ENCODE results near the gene USP22.
"Not testable (repeated sequence)": the region's sequence is repeated elsewhere in the genome, so short reads cannot be mapped to it uniquely, and the experiment has no call there.

USP22 gene

DNA sequence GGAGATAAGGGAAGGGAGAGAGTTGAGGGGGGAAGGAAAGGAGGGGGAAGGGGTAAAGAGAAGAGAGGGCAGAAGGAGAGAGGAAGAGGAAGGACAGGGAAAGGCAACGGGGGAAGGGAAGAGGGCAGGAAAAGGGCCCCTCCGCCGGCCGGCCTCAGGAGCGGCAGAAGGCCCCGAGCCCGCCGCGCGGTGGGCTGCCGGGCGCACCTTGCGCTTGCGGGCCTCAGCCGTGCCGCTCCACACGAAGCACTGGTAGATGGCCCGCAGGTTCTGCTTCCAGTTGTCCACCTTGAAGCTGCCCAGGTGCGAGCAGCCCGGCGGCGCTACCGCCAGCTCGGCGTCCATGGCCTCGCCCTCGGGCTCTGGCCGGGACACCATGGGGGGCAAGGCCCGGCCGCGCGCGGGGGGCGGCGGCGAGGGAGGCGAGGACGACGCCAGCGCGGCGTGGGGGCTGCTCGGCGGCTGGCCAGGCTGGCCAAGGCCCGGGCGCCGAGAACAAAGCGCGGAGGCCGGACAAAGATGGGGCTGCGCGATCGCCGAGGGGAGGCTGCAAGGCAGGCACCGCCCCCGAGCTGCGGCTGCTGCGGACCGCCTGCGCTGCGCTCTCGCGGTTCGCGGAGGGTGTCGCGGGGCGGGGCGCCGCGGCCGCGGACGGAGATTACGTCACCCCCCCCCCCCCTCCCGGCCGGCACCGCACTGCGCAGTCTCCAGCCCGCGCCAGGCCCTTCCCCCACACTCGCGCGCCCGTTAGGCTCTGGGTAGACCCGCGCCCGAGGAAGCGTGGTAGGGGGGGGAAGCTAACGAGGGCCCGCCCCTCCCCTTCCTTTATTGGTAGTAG, at the start of gene USP22:
TSS of gene USP22 (minus strand) at position 554 of the 838 bp plus-strand sequence. CDS start at position 378, 176 bp downstream.
- no peak for DNase-seq

DNA sequence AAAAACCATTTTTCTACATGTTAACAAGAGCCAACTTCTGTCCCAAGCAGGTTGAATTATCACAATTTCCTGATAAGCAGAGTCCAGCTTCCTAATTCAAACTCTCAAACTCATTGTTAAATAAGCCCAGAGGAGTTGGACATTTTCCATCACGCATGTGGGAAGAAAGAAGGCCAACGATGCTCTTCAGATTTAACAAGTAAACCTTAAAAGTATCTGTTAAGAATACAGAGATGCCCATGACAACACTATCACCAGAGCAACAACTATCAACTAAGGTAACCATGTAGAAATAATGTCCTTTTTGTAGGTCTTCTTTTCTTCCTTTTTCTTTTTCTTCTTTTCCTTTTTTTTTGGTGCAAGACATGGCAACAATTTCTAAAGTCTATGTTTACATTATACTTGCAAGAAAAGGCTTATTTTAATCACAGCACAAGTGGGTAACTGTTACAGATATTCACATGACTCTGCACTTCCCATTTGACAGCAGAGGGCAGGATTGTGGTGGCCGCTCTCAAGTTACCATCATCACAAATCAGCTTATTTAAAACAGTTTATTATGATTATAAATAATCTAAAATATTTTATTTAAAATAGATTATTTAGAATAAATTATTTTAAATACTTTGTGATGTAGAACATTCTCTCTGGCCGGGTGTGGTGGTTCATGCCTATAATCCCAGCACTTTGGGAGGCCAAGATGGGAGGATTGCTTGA, 48.2 kb upstream of the USP22 start:
- DNase-seq: no peak

DNA sequence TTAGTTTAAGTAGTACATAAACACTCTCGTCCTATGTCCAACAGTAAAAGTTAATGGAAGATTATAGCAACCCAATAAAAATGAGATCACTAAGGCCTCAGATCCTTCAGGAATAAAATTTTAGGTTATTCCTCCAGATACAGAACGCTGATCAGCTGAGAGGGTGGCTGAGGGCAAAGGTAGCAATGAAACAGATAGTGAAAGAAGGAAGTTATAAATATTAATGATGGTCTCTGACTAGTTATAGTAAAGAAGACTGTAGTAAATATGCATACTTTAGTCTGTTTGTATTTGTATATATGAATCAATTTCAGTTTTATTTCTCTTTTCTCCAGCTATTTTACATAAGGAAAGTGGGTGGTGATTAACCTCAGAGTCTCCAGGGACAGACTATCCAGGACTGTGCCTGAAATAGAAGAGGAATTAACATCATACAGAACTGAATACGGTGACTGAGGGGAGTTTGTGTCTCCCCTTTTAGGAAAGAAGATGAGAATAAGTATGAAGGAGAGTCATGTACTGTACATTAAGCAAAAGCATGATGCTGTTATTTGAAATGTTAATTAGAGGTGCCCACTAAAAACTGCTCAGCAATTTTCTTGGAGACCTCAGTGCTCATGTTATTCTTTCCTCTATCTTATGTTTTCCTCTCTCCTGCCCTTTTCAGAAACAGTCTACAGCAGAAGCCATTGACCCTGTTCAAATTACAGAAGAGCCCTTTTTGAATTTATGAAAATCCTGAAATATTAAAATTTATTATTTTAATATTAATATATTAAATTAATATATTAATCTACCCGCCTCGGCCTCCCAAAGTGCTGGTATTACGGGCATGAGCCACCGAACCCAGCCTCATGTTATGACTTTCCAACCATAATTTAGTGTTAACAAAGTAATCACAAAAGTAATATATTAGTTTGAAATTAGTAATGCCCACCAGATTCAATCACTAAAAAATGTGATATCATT, 47.4 kb upstream of the USP22 start:
- DNase-seq: no peak

DNA sequence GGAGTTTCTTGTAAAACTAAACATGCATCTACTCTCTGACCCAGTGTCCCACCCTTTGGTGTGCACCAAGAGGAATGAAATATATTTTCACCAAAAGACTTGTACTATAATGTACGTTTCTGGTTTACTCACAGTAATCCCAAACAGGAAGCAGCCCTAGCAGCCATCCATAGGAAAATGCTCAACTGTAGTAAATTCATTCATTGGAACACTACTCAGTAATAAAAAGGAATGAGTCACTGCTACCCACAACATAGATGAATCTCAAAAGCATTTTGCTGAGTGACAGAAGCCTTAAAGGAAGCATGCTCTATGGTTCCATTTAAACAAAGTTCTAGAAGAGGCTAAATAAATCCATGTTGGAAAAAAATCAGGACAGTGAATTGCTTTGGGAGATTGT, 46.3 kb upstream of the USP22 start:
- no peak for DNase-seq

DNA sequence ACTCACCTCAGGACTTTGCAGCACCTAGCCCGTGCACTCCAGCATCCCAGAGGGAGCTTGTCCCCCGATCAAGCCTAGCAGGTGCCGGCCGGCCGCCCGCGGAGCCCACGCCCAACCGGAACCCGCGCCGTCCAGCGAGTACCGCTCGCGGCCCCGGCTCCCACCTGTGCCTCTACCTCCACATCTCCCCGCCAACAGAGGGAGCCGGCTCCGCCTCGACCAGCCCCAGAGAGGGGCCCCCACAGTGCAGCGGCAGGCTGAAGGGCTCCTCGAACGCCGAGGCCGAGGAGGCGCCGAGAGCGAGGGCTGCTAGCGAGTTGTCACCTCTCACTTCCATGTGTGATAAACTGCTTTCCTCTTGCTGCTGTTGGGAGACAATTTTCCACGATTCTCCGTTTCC, 42.9 kb upstream of the USP22 start:
- DNase-seq: no peak

DNA sequence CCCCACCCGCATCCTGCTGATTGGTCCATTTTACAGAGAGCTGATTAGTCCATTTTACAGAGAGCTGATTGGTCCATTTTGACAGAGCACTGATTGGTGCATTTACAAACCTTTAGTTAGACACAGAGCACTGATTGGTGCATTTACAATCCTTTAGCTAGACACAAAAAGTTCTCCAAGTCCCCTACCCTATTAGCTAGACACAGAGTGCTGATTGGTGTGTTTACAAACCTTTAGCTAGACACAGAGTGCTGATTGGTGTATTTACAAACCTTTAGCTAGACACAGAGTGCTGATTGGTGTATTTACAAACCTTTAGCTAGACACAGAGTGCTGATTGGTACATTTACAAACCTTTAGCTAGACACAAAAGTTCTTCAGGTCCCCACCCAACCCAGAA, 42.5 kb upstream of the USP22 start:
- not testable (repeated sequence) for DNase-seq

DNA sequence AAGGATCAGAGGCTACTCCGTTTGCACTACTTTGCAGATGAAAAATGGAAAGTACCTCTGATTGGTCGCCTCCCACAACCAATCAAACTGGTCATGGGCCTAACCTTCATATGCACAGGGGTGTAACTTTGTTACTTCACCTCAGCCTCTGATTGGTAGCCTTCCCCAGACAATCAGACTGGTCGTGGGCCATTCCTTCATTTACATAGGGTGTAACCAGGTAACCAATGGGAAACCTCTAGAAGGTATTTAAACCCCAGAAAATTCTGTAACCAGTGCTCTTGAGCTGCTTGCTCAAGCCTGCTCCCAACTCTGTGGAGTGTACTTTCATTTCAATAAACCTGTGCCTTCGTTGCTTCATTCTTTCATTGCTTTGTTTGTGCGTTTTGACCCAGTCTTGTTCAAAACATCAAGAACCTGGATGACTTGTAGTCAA, 39.2 kb upstream of the USP22 start:
- DNase-seq: no peak

DNA sequence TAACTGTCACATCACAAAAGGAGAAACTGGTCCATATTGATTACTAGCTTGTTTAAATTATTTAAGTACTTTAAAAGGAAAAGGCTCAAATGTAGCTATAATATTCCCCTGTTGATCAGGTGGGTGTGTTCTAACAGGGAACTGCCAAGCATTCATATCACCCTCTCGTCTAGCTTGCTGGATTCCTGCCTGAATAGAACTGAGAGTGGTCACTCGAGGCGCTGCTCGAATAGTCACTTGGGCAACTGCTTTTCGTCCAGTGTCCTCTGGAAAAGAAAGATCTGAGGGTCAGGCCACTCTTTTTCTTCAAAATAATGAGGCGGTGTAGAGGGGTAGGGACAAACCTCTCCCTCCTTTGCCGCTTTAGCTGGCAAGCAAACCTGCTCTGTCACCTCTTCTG, 36.4 kb upstream of the USP22 start:
- no peak for DNase-seq

DNA sequence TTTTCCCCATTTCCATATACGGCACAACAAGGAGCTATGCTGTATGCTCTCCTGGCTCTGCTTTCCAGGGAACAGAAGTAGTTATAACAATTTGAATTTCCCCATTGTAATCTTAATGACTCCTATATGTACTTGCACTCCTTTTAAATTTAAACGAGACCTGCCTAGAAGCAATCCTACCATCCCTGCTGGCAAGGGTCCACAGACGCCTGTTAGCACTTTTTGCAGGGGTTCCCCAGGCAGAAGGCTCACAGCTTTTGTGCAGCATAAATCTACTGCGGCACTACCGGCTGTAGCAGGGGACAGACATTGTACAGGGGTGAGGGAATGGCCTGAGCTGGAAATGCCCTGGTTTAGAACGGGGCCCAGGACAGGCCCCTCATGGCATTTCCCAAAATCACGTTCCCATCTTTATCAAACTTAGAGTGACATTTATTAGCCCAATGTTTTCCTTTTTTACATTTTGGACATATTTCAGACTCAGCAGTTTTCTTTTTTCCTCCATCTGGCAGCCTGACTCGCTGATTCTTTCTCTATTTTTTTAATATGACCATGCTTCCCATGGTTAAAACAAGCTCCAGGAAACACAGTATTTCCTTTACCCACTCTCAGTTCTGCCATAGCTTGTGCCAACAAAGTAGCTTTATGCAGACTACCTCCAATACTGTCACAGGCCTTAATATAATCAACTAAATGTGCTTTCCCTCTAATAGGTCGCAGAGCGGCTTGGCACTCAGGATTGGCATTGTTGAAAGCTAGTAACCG, 35.4 kb upstream of the USP22 start:
- no peak for DNase-seq

DNA sequence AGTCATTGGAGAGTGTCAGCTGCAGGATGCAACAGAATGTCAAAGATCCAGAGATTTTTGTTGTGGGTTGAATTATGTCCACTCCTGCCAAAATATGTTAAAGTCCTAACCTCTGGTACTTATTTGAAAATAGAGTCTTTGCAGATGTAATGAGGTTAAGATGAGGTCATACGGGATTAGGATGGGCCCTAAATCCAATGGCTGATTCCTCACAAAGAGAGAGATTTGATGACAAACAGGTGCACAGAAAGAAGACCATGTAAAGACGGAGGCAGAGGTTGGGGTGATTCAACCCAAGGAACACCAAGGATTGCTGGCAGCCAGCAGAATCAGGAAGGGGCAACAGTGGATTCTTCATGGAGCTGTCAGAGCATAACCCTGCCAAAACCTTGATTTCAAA, 34.5 kb upstream of the USP22 start:
- DNase-seq: no peak

DNA sequence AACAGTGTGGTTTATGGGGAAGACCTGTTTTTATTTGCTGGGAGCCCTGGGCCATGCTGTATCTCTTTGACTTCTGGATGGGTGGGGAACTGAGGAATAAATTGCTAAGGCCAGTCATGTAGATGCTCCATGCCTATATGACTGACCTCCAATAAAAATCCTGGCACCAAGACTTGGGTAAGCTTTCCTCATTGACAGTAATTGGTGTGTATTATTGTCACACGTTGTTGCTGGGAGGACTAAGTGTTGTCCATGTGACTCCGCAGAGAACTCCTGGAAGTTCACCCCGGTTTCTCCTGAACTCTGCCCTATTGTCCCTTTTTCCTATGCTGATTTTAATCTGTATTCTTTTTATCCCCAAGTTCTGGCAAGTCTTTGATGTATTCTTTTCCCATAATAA, 33.4 kb upstream of the USP22 start:
- DNase-seq: no peak

DNA sequence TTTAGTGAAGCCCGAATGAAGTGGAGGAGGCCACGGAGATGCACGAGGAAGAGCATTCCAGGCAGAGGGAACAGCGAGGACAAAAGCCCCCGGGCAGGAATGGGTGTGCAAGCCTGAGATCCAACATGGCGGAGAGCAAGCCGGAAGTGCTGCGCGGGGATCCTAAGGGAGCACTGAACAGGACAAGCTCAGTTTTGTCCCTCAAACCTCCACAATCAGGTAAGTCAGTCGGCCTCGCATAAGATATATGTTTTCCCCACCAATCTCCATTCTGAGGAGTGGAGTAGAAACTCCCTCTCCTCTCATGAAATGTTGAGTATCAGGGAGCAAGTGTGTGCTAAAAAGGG, 32.9 kb upstream of the USP22 start:
- no peak for DNase-seq

DNA sequence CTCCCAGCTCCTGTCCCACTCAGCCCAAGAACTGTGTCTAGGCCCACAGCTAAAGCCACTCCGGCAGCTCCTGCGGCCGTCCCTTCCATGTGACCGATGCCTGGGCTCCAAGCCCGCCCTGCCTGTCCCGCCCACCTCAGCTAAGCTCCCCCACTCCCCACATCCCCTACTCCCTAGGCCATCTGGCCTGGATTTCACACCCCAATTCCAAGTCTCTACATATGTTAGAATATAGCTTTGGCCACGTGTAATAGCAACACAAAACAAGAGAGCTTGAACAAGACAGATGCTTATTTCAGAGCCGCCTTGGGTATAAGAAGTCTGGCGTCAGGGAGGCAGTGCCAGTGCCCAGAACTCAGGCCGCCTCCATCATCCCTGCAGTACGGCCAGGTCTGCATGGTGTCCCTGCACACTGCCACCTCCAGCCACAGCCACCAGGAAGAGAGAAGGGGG, 30.0 kb upstream of the USP22 start:
- peak; percentile 91 for DNase-seq

DNA sequence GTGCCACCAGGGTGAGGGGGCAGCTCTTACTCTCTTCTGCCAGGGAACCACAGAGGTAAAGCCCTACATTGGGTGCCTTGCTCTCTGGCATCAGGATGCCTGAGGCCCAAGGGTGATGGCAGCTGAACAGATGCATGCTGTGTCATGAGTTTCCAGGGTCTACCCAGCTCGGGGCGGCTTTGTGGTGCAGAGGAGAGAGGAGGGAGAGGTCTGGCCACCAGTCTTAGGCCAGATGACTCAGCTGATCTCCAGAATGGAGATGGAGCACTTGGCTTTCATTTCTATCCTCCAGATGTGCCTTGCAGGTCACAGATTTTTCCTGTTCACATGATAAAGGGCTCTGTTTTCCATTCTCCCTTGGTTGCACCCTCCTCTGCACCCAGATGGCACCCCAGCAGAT, 23.6 kb upstream of the USP22 start:
- no peak for DNase-seq

DNA sequence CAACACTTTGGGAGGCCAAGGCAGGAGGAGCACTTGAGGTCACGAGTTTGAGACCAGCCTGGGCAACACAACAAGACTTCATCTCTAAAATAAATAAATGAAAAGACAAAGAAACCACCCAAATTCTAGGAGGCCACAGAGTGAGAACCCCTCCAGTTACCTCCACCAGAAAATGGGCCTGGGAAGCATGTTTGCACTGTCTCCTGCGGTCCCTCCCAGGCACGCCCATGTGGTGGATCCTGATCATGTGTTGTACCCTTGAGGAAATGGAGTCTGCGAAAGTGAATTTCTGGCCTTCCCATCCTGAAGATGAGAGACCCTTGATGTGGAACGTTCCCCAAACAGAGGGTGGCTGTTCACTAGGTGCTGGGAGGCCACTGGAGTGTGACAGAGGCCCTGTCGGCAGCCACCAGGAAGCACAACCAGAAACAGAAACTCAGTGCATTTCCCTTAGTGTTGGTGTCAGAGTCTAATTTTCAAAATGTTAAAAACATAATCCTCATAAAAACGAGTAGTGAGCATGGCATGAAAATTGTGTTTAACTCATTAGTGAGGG, 19.2 kb upstream of the USP22 start:
- no peak for DNase-seq

DNA sequence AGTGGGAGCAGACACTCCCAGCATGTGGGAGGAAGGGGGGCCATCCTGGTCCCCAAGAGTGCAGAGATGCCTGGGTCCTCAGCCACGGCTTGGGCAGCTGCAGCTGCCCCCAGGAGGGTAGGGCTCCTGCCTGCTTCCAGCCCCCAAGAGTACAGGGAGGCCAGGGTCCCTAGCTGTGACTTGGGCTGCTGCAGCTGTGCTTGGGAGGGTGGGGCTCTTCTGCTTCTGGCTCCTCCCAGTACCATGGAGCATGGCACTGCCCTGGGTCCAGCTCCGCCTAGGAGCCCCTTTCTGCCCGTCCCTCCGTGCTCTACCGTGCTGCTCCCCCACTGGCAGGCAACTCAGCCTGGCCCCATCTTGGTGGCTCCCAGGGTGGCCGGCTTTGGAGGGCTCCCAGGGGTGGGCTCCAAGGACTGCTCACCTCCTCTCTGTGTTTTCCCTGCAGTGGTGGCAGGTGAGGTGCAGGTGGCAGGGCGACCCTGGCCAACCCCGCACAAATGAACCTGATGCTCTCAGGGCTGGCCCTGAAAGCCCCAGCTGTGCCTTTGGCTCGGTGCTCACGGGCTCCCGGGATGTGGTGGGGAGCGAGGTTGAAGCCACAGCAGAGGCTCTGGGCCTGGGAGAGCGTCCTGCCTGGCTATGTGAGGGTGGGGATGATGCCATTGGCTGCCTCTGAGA, 18.5 kb upstream of the USP22 start:
- DNase-seq: no peak

DNA sequence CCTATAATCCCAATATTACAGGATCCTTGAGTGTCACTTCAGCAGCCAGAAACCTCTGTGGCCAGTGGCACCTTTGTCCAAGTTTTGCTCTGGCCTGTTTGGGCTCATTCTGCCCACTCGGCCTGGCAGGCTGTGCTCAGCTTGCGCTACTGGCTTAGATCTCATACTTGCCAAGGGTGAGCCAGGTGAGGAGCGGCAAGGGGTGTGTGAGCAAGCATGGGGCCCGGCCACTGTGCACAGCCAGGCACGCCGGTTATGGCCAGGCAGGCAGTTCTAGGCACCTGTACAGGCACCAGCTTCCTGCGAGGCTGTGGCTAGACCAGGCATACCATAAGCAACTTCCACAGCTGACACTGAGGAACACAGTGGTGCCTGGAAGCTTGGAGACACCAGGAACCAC, 16.9 kb upstream of the USP22 start:
- DNase-seq: no peak

DNA sequence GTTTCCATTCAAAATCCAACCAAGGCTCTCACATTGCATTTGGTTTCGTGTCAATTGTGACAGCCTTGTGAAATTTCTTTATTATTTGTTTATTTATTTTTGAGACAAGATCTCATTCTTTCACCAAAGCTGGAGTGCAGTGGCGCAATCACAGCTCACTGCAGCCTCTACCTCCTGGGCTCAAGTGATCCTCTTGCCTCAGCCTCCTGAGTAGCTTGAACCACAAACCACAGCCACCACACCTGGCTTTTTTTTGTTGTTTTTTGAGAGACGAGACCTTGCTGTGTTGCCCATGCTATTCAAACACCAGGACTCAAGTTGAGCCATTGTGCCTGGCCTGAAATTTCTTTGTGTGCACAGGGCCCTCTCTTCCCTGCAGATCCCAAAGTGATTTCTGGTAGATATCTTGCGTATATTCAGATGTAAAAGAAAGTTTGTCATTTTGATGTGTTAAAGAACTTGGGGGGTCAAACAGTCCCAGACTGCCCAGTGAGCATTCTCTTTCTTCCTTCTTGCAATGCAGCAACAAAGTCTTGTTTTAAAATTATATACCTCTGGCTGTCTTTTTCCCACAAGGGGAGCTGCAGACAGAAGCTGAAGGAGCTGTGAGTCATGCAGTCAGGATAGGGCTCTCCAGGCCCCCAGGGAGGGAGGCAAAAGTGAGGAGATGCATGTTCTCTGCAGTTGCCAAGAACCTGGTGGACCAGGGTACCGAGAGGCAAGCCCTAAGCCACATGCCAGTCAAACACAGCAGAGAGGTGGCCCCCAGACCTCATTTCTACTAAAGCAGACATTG, 15.5 kb upstream of the USP22 start:
- no peak for DNase-seq

DNA sequence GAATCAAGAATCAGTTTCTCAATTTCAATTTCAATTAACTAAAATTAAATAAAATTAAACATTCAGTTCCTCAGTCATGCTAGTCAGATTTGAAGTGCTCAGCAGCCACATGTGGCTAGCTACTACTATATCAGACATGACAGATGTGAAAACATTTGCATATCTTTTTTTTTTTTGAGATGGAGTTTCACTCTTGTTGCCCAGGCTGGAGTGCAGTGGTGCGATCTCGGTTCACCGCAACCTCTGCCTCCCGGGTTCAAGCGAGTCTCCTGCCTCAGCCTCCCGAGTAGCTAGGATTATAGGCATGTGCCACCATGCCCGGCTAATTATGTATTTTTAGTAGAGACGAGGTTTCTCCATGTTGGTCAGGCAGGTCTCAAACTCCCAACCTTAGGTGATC, 10.2 kb upstream of the USP22 start:
- not testable (repeated sequence) for DNase-seq

DNA sequence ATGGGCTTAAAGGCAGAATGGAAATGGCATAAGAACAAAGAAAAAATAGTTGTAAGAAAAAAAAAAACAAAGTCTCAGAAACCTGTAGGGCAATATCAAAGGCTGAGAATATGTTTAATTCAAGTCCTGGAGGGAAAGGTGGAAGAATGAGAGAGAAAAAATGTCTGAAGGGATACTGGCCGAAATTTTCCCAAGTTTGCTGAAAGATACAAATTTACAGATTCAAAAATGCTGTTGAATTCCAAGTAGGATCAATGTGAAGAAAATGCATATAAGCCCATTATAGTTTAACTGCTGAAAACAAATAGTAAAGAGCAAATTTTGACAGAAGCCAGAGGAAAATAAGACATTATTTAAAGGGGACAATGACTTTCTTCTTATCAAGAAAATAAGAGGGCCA, 6.6 kb upstream of the USP22 start:
- no peak for DNase-seq

DNA sequence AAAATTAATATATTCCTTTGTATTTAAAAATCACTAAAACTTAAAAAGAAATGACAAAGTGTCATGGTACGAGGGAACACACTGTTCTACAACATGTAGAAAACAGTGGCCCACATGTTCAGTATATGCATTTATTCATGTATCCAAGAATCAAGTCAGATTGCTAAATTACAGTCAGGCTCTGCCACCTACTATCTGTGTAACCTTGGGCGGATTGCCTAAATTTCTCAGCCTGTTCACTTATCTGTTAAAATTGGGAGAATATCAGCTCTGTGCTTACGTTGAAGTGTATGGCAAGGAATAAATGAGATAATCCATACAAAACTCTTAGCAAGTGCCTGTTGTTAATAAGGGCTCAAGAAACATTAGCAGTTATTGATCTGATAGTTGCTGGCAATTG, 3.4 kb upstream of the USP22 start:
- DNase-seq: no peak

All from NCI-H524 treated with DMSO at 0.1 percent for 48 hours (cell line).